Esophagus muscularis mucosa (tissue), 4 donors: Measurements from ENCODE around the gene FCRLA. TPM values are rescaled to one million over a fixed set of nuclear protein-coding genes. Genes with fewer than 3 reads are reported as not detected.

Source experiments
- DNase-seq: peaks from one replicate; pipeline ENCODE4 v3.0.0-alpha.2; 2017; ENCODE audit errors: extremely low spot score
- H3K27ac ChIP-seq, 4 donors: fragments of 200-600 bp; sonication (generic); replicated peaks in 1 of 4; 1 replicate in 3 of 4; 2 replicates in 1 of 4; pipeline ENCODE4 v1.5.1; 2016 to 2019; ENCODE audit warnings: mild to moderate bottlenecking in 1 of 4
- H3K27me3 ChIP-seq, 4 donors: fragments of 200-600 bp; sonication (generic); one replicate each; pipeline versions ENCODE4 v1.5.1 to v1.6.0; 2016 to 2019
- H3K36me3 ChIP-seq, 4 donors: fragments of 200-600 bp; sonication (generic); one replicate each; pipeline ENCODE4 v1.5.1; 2016 to 2019
- H3K4me1 ChIP-seq, 4 donors: fragments of 200-600 bp; sonication (generic); one replicate each; pipeline ENCODE4 v1.5.1; 2016 to 2019
- H3K4me3 ChIP-seq, 4 donors: fragments of 200-600 bp; sonication (generic); 1 replicate in 2 of 4; 2 replicates in 2 of 4; pipeline ENCODE4 v1.5.1; 2016 to 2019; ENCODE audit warnings: mild to moderate bottlenecking in 4 of 4, moderate library complexity in 1 of 4
- H3K9me3 ChIP-seq, 4 donors: fragments of 200-600 bp; sonication (generic); 1 replicate in 3 of 4; 2 replicates in 1 of 4; pipeline ENCODE4 v1.5.1; 2016 to 2019
- EP300 ChIP-seq: sonication (generic); formaldehyde crosslinking; IDR thresholded peaks from one replicate; pipeline ENCODE4 v1.6.1; 2017; ENCODE audit warnings: antibody characterized with exemption
- POLR2A ChIP-seq: fragments of 450-650 bp; IDR thresholded peaks from one replicate; pipeline ENCODE4 v1.6.1; 2017; ENCODE audit warnings: antibody characterized with exemption, moderate library complexity, mild to moderate bottlenecking, low read depth
- POLR2AphosphoS5 ChIP-seq, 2 donors: sonication (generic); formaldehyde crosslinking; IDR thresholded peaks; one replicate each; pipeline ENCODE4 v1.6.1; 2017; ENCODE audit warnings: antibody characterized with exemption in 2 of 2
- WGBS: methylation state at CpG from one replicate; pipeline ENCODE4 v1.1.5; 2018; 5-methylcytosine and 5-hydroxymethylcytosine counted together
- intact Hi-C: fragments of 100-400 bp; cut with DNase I; formaldehyde crosslinking; loops from one replicate; pipeline ENCODE4 v1.15.1; 2023
- total RNA-seq, 4 donors: library from RNA; depleted of rRNA; stranded (reverse); fragments of >200 nt; gene quantifications; one replicate each; pipeline versions ENCODE4 v1.1.0 to v1.2.1, GENCODE V29; 2016
- TF ChIP-seq, protein P1 (sequence below), 3 experiments: fragments of 200-600 bp in 2 of 3; fragments of 450-650 bp in 1 of 3; sonication (generic) in 2 of 3; IDR thresholded peaks; one replicate each; pipeline ENCODE4 v1.5.1; 2017 to 2019; ENCODE audit warnings: antibody characterized with exemption in 3 of 3, mild to moderate bottlenecking in 2 of 3, moderate library complexity in 1 of 3

FCRLA gene
- total RNA-seq, 4 donors from 2014 or later, result 0.33 to 0.75 TPM; not detected in 2

DNA sequence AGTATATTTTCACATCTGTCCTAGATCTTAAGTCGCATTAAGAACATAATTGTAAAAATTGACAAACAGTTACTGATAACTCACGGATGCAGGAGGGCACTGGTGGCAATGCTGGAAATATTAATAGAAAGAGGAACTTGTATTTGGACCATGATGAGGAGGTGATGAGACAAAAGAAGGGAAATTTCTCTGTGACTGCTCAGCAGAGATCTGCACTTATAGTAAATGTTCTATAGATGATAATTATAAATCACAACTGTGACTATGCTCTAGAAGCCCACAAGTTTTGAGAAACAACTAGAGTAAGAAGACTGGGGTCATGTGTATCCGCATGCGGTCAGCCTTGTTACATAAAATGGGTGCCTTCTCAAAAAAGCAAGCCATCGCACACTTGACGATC lies 33.9 kb downstream of the FCRLA start:
- no peak for DNase-seq
- Histone ChIP-seq H3K4me1 (peaks cover 0 to 5% (median 0%) of the 10 kb centered on the region in 4 donors), H3K36me3 (no peaks in the 10 kb centered on the region), H3K9me3 (no peaks in the 10 kb centered on the region), H3K27ac (peak overlapping the region in 1 of 4 donors; percentile 38), H3K4me3 (no peak overlapping the region), H3K27me3 (peaks cover 0 to 26% (median 3%) of the 10 kb centered on the region in 4 donors)
- WGBS, result 77% methylated on average over 6 of the region's 6 CpGs
- TF ChIP-seq POLR2A (no peak), POLR2AphosphoS5 (IDR thresholded peaks at IDR 0.05) (no peak), EP300 (no peak)
- TF ChIP-seq, protein P1, sequence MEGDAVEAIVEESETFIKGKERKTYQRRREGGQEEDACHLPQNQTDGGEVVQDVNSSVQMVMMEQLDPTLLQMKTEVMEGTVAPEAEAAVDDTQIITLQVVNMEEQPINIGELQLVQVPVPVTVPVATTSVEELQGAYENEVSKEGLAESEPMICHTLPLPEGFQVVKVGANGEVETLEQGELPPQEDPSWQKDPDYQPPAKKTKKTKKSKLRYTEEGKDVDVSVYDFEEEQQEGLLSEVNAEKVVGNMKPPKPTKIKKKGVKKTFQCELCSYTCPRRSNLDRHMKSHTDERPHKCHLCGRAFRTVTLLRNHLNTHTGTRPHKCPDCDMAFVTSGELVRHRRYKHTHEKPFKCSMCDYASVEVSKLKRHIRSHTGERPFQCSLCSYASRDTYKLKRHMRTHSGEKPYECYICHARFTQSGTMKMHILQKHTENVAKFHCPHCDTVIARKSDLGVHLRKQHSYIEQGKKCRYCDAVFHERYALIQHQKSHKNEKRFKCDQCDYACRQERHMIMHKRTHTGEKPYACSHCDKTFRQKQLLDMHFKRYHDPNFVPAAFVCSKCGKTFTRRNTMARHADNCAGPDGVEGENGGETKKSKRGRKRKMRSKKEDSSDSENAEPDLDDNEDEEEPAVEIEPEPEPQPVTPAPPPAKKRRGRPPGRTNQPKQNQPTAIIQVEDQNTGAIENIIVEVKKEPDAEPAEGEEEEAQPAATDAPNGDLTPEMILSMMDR (IDR thresholded peaks at IDR 0.05), result no peak
- intact Hi-C loops, result loop anchor here (10.0 kb wide), 2 partner anchors 176 to 256 kb away; no protein-coding TSS in a partner anchor

DNA sequence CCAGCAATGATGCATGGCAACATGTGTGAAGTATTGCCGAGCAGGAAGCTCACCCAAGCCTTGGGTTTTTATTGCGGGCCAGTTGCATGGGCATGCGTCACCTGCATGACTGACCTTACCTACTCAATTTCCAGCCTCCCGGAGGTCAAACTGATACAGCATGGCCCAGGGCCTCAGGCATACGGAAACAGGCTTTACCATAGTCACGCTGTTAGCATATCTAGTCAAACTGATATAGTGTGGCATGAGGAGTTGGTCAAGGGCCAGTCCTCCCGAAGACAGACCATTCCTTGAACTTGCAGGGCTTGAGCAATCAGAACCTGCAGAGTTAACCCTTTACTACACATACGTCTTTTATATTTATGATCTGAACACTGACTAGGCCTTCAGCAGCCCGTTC lies 36.2 kb downstream of the FCRLA start:
- Histone ChIP-seq H3K4me3 (no peak overlapping the region), H3K9me3 (no peaks in the 10 kb centered on the region), H3K27me3 (peaks cover 0 to 19% (median 3%) of the 10 kb centered on the region in 4 donors), H3K27ac (no peak overlapping the region), H3K4me1 (peaks cover 0 to 5% (median 0%) of the 10 kb centered on the region in 4 donors), H3K36me3 (no peaks in the 10 kb centered on the region)
- no peak for DNase-seq
- intact Hi-C loops, result loop anchor here (10.0 kb wide), 2 partner anchors 178 to 258 kb away; no protein-coding TSS in a partner anchor
- TF ChIP-seq POLR2A, result no peak
- no peak for TF ChIP-seq POLR2AphosphoS5 (IDR thresholded peaks at IDR 0.05)
- TF ChIP-seq EP300, result no peak
- TF ChIP-seq, protein P1 (IDR thresholded peaks at IDR 0.05), result no peak
- WGBS, result 67% methylated on average over 3 of the region's 9 CpGs

DNA sequence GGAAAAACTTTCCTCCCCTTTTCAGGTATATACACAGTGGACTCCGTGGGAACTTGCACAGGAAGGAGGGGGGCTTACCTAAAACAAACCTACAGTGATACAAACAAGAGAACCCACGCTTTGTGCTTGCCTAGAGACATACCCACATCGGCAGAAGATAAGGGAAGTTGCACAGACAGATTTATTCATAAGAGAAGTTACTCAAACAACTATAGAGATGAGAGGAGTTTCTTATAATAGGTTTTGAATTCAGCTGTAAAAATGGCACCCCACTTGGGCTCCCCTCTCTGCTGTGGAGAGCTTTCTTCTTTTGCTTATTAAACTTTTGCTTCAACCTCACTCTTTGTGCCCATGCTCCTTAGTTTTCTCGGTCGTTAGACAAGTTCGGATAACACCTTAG lies 40.8 kb downstream of the FCRLA start:
- H3K27me3 ChIP-seq, result peaks cover 0 to 6% (median 3%) of the 10 kb centered on the region in 4 donors
- no peak overlapping the region for H3K27ac ChIP-seq
- TF ChIP-seq POLR2AphosphoS5 (IDR thresholded peaks at IDR 0.05), result no peak
- TF ChIP-seq EP300, result no peak
- TF ChIP-seq, protein P1 (IDR thresholded peaks at IDR 0.05), result no peak
- TF ChIP-seq POLR2A, result no peak
- peaks cover 4 to 14% (median 12%) of the 10 kb centered on the region in 4 donors for H3K36me3 ChIP-seq
- no peak overlapping the region for H3K4me3 ChIP-seq
- WGBS, result 64% methylated on average over 6 of the region's 6 CpGs
- intact Hi-C loops, result loop anchor here (10.0 kb wide), 2 partner anchors 183 to 263 kb away; no protein-coding TSS in a partner anchor
- peaks cover 14 to 26% (median 18%) of the 10 kb centered on the region in 4 donors for H3K4me1 ChIP-seq
- H3K9me3 ChIP-seq, result no peaks in the 10 kb centered on the region
- no peak for DNase-seq

DNA sequence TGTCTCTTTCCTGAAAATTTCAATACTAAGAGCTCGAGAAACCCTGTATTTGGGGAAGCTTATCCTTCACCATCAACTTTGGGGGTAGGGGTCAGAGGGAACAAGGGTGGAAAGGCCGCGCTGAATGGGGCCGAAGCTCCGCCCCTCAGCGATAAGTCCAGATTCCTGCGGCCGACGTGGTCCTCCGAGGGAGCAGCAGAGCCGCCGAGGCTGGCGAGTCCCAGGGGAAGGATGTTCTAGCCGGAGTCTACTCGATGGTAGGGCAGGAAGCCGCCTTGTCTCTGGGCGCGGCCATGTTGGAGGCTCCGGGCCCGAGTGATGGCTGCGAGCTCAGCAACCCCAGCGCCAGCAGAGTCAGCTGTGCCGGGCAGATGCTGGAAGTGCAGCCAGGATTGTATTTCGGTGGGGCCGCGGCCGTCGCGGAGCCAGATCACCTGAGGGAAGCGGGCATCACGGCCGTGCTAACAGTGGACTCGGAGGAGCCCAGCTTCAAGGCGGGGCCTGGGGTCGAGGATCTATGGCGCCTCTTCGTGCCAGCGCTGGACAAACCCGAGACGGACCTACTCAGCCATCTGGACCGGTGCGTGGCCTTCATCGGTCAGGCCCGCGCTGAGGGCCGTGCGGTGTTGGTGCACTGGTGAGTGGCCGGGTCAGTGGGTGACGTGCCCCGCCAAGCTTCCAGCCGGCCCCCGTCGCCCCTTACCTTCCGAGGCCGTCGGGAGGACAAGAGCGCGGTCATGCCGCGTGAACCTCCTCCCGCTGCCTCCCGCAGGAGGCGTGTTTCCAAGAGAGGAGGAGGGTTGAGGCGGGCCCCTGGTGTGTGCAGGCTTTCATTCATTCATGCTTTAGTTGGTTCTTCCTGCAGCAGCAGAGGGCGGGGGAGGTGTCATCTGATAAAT lies 42.7 kb downstream of the FCRLA start, which contains the start of gene DUSP12:
DUSP12 (plus strand) TSS at position 278 of the 899 bp plus-strand sequence; CDS start at position 294, 16 bp downstream.
- peaks cover 17 to 34% (median 31%) of the 10 kb centered on the region in 4 donors for H3K36me3 ChIP-seq
- intact Hi-C loops, result loop anchor here (10.0 kb wide), 2 partner anchors 185 to 265 kb away; no protein-coding TSS in a partner anchor

More for the DNA sequence above, 42.7 kb downstream of the FCRLA start, which contains the start of gene DUSP12:
- Histone ChIP-seq H3K27ac (peak within 1 kb of the TSS; percentile 82 to 95 (median 90)), H3K4me1 (peaks cover 14 to 26% (median 18%) of the 10 kb centered on the region in 4 donors), H3K4me3 (peak within 1 kb of the TSS; percentile 72 to 96 (median 82)), H3K9me3 (no peaks in the 10 kb centered on the region), H3K27me3 (peaks cover 0 to 6% (median 3%) of the 10 kb centered on the region in 4 donors)
- WGBS, result under 1% methylated on average over 24 of the region's 65 CpGs
- TF ChIP-seq POLR2AphosphoS5 (IDR thresholded peaks at IDR 0.05) (peak; percentile 74 to 88), POLR2A (no peak)
- DNase-seq, result peak; percentile 98
